HG03342 (cell line): ENCODE data around the gene PPIL1.

Experiments used
- ATAC-seq: cut with Tn5 transposase; IDR thresholded peaks from one replicate; pipeline ENCODE4 v1.9.1; 2021; ENCODE audit warnings: mild to moderate bottlenecking, moderate library complexity; ENCODE audit not compliant: unreplicated experiment

PPIL1 gene

DNA sequence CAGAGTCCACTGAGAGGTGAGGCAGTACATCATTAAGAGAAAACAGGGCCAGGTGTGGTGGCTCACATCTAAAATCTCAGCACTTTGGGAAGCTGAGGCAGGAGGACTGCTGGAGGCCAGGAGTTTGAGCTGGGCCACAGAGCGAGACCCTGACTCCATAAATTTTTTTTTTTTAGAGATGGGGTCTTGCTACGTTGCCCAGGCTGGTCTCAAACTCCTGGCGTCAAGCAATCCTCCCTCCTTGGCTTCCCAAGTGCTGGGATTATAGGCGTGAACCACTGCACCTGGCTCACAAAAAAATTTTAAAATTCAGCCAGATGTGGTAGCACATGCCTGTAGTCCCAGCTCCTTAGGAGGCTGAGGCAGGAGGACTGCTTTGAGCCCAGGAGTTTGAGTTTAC lies 17.3 kb downstream of the PPIL1 start:
- ATAC-seq: no peak

GRCh38 chr6:36856277-36856676 lies 18.3 kb downstream of the PPIL1 start:
- ATAC-seq: no peak

GRCh38 chr6:36855750-36856149 lies 18.9 kb downstream of the PPIL1 start:
- no peak for ATAC-seq

- ATAC-seq: no peak
Measured at GRCh38 chr6:36853325-36853724, 21.3 kb downstream of the PPIL1 start.

GRCh38 chr6:36852481-36853147 lies 22.0 kb downstream of the PPIL1 start:
- ATAC-seq: no peak

DNA sequence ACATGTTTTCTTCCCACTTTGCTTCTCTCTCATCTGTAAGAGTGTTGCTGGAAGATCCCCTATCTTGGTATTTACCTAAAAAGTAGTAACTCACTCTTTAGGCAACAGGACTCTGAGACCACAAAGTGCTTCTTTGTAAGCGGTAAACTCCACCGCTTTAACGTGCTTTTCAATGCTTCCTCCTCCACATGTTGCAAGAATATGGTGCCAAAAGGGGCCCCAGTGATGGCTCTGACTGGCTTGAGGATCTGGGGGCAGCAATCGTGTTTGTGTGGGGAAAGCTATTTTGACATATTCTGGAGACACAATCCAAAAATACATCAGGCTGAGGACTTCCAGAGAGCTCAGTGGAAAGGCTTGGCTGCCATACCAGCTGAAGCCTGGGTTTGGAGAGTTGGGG lies 23.0 kb downstream of the PPIL1 start:
- ATAC-seq: no peak

GRCh38 chr6:36851149-36851614 lies 23.4 kb downstream of the PPIL1 start:
- no peak for ATAC-seq

GRCh38 chr6:36850021-36850420 lies 24.6 kb downstream of the PPIL1 start:
- ATAC-seq: no peak

DNA sequence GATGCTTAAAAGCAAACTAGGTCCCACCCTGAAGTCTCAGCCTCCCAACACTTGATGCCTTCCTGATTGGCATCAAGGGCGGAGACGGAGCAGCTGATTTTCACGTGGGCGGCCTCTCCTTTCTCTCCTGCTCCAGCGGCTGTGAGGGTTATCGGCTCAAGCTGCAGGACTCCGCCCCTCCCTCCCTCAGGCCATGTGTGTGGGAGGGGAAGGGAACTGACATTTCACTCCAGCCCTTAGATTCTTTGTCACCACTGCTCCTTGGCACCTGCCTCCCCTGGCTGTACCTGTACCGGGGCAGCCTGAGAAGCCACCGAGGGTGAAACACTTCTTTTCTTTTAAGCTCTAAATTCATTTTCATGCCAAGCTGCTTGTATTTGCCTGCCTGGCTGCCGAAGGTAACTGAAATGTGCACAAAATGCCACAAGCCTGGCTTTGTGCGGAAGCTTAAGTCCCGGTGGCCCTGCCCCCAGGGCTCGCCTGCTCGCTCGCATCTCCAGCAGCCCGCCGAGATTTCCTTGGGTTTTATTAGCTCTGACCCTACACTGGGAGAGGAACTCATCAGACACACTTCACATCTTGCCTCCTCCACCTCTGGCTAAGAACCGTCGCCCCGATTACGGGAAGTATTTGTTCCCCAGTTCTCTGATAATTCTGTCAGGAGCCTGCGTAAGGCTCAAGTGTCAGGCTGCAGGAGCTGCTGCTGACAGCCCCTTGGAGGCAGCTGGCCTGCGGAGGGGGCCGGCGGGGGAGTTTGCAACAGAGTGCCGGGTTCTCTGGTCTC lies 25.8 kb downstream of the PPIL1 start:
- ATAC-seq: no peak

DNA sequence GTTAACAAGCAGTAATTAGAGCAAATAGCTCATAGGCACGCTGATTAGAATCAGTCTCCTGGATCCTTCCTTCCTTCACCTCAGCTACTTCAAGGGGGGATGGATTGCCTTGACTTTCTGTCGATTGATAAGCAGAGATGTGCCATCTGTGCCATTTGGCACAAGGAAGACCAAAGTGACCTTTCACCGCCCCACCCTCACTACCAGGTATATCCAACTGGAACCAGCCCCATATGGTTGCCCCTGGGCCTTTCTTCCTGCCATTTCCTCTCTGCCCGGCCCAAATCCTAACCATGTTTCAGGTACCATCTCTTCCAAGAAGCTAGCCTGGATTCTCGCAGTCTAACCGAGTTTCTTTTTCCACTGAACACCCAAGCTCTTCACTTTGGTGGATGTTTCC lies 26.6 kb downstream of the PPIL1 start:
- no peak for ATAC-seq

DNA sequence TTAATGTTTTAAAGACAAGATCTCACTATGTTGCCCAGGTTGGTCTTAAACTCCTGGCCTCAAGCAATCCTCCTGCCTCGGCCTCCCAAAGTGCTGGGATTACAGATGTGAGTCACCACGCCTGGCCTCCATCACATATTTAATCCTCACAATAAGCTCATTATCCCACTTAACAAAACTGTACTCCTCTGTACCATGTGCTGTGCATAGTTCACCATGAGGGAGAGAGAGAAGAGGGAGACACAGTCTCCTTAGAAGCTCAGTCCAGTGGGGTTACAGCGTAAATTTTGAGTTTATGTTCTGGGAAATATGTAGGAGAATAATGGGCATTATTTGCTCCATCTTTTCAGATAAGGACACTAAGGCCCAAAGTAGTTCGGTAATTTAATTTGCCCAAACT lies 27.5 kb downstream of the PPIL1 start:
- ATAC-seq: no peak

- no peak for ATAC-seq
Measured at GRCh38 chr6:36845233-36845632, 29.4 kb downstream of the PPIL1 start.

DNA sequence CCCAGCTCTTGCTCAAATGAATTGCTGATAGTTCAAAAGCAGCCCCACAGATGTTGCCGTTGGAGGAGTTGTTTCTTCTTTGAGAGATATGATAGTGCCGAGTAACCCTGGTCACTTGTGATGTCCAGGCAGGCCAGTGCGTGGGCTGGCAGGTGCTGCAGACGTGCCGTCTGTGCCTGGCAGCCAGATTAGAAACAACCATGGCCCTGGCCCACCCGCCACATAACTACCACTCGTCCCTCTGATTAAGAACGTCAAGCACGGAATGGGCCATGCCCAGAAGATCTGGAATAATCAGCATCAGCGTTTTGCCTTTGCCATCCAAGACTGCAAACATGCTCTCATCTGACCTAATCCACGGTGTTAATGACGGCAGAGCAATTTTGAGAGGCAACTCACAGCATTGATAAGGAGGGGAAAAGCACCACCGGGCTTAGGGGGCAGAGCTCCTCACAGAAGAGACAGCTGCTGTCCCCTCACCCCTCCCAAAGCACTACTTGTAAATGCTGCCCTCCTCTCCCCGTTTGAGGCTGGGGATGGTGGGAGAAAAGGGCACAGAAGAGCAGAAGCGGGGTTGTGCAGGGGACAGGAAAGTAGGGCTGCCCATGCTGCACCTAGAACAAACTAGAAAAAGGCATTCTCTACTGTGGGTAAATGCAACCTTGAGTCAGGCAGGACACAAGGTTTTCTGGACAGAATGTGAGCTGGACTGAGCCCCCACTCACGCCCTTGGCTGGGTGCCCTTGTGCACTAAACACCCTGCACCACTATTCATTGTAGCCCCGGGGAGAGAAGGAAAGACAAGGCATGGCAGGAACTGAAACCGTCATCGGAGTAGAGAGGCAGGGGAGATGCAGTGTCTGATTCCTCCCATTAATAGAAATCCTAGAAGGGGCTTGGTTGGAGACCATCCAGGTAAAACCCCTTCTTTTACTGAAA lies 30.1 kb downstream of the PPIL1 start:
- no peak for ATAC-seq

DNA sequence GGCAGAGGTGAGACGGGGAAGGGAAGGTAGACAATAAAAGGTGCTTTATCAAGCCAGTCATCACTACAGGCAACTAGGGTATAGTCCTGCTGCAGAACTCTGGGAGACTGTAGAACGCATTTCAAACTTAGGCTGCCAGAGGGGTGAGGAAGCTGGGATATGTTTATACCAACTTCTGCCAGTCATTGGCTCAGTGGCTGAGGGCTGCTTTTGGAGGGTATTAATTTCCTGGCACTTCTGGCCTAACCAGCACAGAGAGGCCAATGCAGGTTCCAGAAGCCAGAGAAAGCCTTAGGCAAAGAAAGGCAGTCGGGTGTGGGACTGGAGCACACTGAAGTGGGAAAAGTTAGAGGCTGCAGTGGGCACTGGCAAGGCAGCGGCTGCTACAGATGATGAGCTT lies 31.4 kb downstream of the PPIL1 start:
- ATAC-seq: no peak

DNA sequence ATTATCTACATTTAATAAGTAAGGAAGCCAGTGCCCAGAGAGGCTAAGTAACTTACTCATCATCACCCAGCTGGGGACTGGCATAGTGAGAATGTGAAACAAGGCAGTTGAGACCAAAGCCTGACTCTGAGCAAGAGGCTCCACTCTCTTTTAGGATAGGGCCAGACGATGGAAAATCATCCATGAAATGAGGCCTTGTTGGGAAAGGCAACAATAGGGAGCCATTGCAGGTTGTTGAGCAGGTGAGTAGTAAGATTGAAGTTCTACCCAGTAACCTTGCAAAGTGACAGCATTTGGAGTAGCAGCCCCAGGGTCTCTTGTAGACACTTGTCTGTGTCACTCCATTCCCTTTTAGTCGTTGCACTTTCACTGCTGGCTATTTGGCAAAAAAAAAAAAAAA lies 32.8 kb downstream of the PPIL1 start:
- ATAC-seq: no peak

DNA sequence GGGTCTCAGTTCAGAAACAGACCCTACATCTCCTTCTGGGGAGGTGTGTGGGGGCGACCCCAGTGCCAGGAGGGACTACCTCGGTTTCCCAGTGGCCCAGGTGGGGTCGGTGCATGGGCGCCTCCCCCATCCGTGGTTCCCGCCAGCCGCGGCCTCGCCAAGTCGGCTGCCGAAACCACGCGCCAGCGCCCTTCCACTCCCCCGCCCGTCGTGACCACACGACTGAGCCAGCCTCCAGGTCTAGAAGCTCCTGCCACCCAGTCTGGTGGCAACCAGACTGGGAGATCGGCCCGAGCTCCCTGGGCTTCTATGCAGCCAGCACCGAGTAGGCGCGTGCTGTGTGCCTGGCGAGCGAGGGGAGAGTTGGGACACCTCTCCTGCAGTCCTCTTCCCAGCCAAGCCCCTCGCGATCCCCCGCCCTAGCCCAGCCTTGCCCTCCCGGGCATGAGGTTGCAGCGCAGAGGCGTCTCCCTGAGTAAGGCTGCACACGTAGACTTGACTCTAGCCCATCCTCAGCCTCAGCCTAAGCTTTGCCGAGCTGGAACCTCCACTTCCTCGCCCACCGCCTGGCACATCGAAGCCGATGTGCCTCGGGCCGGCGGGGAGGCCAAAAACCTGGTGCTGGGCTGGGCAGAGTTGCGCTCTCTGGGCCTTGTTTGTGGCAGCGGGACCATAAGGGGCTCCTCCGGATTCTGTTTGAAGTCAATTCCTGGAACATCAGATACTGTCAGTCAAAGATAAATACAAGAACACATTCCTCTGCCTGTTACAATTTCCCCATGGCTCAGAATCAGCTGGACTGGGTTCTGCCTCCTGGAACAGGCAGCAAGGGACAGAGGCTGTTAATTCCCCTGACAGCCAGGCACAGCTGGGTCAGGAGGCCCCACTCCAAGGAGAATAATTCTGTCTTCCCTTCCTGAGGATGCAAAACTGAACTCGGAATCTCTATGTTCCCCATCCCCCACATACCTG lies 33.9 kb downstream of the PPIL1 start:
- ATAC-seq: no peak

DNA sequence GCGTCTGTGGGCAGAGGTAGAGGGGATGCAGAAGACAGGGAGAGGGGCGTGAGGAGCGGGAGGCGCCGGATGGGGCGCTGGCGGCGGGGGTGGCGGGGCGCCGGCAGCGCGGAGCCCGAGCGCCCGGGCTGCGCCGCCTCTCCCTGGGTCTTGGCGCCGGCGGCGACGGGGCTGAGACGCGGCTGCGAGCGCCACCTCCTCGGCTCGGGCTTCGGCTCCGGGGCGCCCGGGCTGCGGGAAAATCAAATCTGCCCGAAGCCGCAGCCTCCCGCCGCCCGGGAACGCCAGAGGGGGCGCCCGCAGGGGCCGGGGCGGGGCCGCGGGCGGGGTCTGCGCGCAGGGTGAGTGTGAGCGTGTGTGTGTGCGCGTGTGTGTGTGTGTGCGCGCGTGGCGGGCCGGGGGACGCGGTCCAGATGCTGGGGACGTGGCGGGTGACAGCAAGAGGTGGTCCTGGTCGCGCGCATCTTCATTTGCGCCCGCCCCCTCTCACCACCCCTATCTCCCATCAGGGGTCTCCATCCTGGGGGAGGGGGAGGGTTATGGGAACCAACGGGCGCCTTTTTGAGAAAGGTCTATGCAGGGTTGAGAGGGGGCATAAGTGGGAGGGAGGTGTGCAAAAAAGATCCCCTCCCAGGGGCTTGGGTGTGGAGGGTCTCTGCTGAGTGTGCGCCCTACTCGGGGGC lies 34.7 kb downstream of the PPIL1 start:
- ATAC-seq: no peak

- ATAC-seq: no peak
Measured at GRCh38 chr6:36838896-36839748, 35.5 kb downstream of the PPIL1 start, which contains the start of gene CPNE5. TSS of gene CPNE5 (minus strand) at chr6:36839444. CDS start at chr6:36839377, 67 bp downstream.

DNA sequence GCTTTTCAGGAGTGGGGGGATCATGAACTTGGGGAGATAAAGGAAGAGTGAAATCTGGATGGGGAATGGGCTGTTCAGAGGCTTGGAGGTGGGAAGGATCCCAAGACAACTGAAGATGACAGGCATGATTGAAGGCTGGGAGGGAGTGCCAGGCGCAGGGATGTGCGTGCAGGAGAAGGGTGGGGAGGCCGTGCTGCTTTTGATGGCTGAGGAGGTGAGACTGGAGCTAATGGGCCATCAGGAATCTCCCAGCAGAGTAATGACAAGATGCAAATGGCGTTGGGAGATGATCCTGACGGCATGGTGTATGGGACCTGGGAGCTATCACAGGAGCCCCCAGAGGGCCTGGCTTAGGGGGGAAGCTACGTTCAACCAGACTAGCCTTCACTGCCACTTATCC lies 36.9 kb downstream of the PPIL1 start:
- ATAC-seq: no peak
